HEK293 (cell line): Measurements from ENCODE around the gene SPIRE1.

Experiments used
- CTCF ChIA-PET: fragments of 350-600 bp; formaldehyde crosslinking; extraction: SDS; loops from one replicate; lab custom pipeline; 2021; ENCODE audit warnings: antibody characterized with exemption; lab: Yijun Ruan, JAX
- POLR2A ChIA-PET: fragments of 300-600 bp; formaldehyde crosslinking; extraction: SDS; loops from one replicate; lab custom pipeline; 2020; ENCODE audit warnings: antibody characterized with exemption, inconsistent platforms; lab: Yijun Ruan, JAX
- H3K27ac ChIP-seq: fragments of 200-500 bp; sonication (Bioruptor generic); 2 replicates; pipeline ENCODE4 v1.5.1; 2014; ENCODE audit warnings: low read depth, low read length, control low read depth, inconsistent platforms; ENCODE audit errors: extremely low read depth
- H3K36me3 ChIP-seq, 2 experiments: fragments of 200-500 bp in 1 of 2; sonication (Bioruptor generic) in 1 of 2; 1 replicate in 1 of 2; 2 replicates in 1 of 2; pipeline ENCODE4 v1.5.1; 2014 to 2017; ENCODE audit warnings: inconsistent platforms in 2 of 2, low read length in 2 of 2; ENCODE audit not compliant: control insufficient read depth in 2 of 2, insufficient read depth in 1 of 2
- H3K4me1 ChIP-seq: fragments of 200-500 bp; sonication (Bioruptor generic); 2 replicates; pipeline ENCODE4 v1.5.1; 2014; ENCODE audit warnings: mild to moderate bottlenecking, low read length, inconsistent platforms; ENCODE audit not compliant: control insufficient read depth, insufficient read depth
- H3K4me3 ChIP-seq: 2 replicates; pipeline ENCODE4 v1.5.1; 2011; ENCODE audit warnings: low read depth, mild to moderate bottlenecking, control low read depth, low read length, moderate library complexity
- H3K9me3 ChIP-seq: fragments of 200-500 bp; sonication (Bioruptor generic); 2 replicates; pipeline ENCODE4 v1.5.1; 2014; ENCODE audit warnings: low read depth, low read length, inconsistent platforms; ENCODE audit not compliant: control insufficient read depth, insufficient read depth
- HOXD13 ChIP-seq: sonication (generic); formaldehyde crosslinking; IDR thresholded peaks from 2 replicates; pipeline ENCODE4 v1.8.0; 2022; ENCODE audit warnings: missing genetic modification reagents, borderline replicate concordance
- KLF9 ChIP-seq: fragments of 450-650 bp; formaldehyde crosslinking; IDR thresholded peaks from 2 replicates; pipeline ENCODE4 v1.5.1; 2016; ENCODE audit warnings: missing biosample characterization, missing genetic modification characterization, low read depth
- TCF7L2 ChIP-seq: IDR thresholded peaks from 2 replicates; pipeline ENCODE4 v1.6.1; 2011; ENCODE audit warnings: low read depth, mild to moderate bottlenecking, inconsistent platforms, low read length, moderate library complexity, borderline replicate concordance
- ZFP3 ChIP-seq: fragments of 450-650 bp; formaldehyde crosslinking; IDR thresholded peaks from 2 replicates; pipeline ENCODE4 v1.5.1; 2016; ENCODE audit warnings: low read depth, missing biosample characterization, missing genetic modification characterization
- ZNF223 ChIP-seq: fragments of 450-650 bp; formaldehyde crosslinking; IDR thresholded peaks from 2 replicates; pipeline ENCODE4 v1.5.1; 2016; ENCODE audit warnings: missing biosample characterization, missing genetic modification characterization
- ZNF274 ChIP-seq, 2 experiments: fragments of 200-500 bp in 1 of 2; fragments of 450-650 bp in 1 of 2; sonication (Bioruptor generic) in 1 of 2; formaldehyde crosslinking in 1 of 2; IDR thresholded peaks; 2 replicates each; pipeline versions ENCODE4 v1.5.1 to v1.6.1; 2014 to 2016; ENCODE audit warnings: borderline replicate concordance in 1 of 2, inconsistent platforms in 1 of 2, low read length in 1 of 2, missing biosample characterization in 1 of 2, missing genetic modification characterization in 1 of 2
- ZNF354C ChIP-seq: fragments of 450-650 bp; formaldehyde crosslinking; IDR thresholded peaks from 2 replicates; pipeline ENCODE4 v1.5.1; 2016; ENCODE audit warnings: missing biosample characterization, missing genetic modification characterization, low read depth, borderline replicate concordance
- ZNF596 ChIP-seq: fragments of 450-650 bp; IDR thresholded peaks from 2 replicates; pipeline ENCODE4 v1.5.0; 2018; ENCODE audit warnings: missing biosample characterization, mild to moderate bottlenecking, missing genetic modification characterization, moderate library complexity
- ZNF610 ChIP-seq: fragments of 450-650 bp; formaldehyde crosslinking; IDR thresholded peaks from 2 replicates; pipeline ENCODE4 v1.5.1; 2016; ENCODE audit warnings: missing biosample characterization, missing genetic modification characterization, borderline replicate concordance
- ZNF629 ChIP-seq: fragments of 450-650 bp; formaldehyde crosslinking; IDR thresholded peaks from 2 replicates; pipeline ENCODE4 v1.5.1; 2017; ENCODE audit warnings: missing biosample characterization, missing genetic modification characterization
- ZNF654 ChIP-seq: fragments of 450-650 bp; formaldehyde crosslinking; IDR thresholded peaks from 2 replicates; pipeline ENCODE4 v1.5.1; 2016; ENCODE audit warnings: low read depth, missing biosample characterization, missing genetic modification characterization
- ZNF701 ChIP-seq: fragments of 450-650 bp; formaldehyde crosslinking; IDR thresholded peaks from 2 replicates; pipeline ENCODE4 v1.5.1; 2016; ENCODE audit warnings: missing biosample characterization, missing genetic modification characterization
- ZNF747 ChIP-seq: fragments of 450-650 bp; formaldehyde crosslinking; IDR thresholded peaks from 2 replicates; pipeline ENCODE4 v1.5.1; 2016; ENCODE audit warnings: missing biosample characterization, missing genetic modification characterization
- TF ChIP-seq, protein P1 (sequence below): fragments of 450-650 bp; formaldehyde crosslinking; IDR thresholded peaks from 2 replicates; pipeline ENCODE4 v1.5.1; 2016; ENCODE audit warnings: missing biosample characterization, missing genetic modification characterization
- TF ChIP-seq, protein P2 (sequence below): fragments of 450-650 bp; formaldehyde crosslinking; IDR thresholded peaks from 2 replicates; pipeline ENCODE4 v1.5.1; 2016; ENCODE audit warnings: missing biosample characterization, missing genetic modification characterization
- TF ChIP-seq, protein P3 (sequence below): fragments of 450-650 bp; formaldehyde crosslinking; IDR thresholded peaks from 2 replicates; pipeline ENCODE4 v1.5.1; 2016; ENCODE audit warnings: missing biosample characterization, missing genetic modification characterization, low read depth
- TF ChIP-seq, protein P4 (sequence below): IDR thresholded peaks from 2 replicates; pipeline ENCODE4 v1.6.1; 2011; ENCODE audit warnings: mild to moderate bottlenecking, low read depth, low read length, borderline replicate concordance
- TF ChIP-seq, protein P5 (sequence below): fragments of 450-650 bp; formaldehyde crosslinking; IDR thresholded peaks from 2 replicates; pipeline ENCODE4 v1.5.1; 2016; ENCODE audit warnings: missing biosample characterization, missing genetic modification characterization

Gene SPIRE1

DNA sequence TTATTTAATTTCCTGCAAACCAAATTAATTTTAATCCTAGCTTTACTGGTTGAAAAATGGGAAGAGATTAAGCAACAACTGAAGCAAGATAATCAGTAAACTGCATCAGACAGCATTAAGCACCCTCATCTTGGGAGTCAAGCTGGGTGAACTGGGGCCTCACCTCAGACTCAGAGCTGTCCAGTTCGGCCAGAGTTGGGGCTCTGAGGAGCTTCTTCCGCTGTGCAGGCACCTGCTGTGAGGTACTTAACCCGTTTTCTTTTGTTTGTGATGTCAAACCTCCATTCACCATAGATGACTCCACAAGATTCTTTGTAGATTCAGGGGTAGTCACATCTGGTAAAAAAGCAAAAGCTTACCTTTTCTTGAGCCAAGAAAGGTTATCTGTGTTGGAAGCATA, 178.4 kb downstream of the SPIRE1 start:
- POLR2A ChIA-PET: no interaction called here
- H3K4me1 ChIP-seq: no peaks in the 10 kb centered on the region
- H3K27ac ChIP-seq: no peak overlapping the region
- TF ChIP-seq, protein P1, sequence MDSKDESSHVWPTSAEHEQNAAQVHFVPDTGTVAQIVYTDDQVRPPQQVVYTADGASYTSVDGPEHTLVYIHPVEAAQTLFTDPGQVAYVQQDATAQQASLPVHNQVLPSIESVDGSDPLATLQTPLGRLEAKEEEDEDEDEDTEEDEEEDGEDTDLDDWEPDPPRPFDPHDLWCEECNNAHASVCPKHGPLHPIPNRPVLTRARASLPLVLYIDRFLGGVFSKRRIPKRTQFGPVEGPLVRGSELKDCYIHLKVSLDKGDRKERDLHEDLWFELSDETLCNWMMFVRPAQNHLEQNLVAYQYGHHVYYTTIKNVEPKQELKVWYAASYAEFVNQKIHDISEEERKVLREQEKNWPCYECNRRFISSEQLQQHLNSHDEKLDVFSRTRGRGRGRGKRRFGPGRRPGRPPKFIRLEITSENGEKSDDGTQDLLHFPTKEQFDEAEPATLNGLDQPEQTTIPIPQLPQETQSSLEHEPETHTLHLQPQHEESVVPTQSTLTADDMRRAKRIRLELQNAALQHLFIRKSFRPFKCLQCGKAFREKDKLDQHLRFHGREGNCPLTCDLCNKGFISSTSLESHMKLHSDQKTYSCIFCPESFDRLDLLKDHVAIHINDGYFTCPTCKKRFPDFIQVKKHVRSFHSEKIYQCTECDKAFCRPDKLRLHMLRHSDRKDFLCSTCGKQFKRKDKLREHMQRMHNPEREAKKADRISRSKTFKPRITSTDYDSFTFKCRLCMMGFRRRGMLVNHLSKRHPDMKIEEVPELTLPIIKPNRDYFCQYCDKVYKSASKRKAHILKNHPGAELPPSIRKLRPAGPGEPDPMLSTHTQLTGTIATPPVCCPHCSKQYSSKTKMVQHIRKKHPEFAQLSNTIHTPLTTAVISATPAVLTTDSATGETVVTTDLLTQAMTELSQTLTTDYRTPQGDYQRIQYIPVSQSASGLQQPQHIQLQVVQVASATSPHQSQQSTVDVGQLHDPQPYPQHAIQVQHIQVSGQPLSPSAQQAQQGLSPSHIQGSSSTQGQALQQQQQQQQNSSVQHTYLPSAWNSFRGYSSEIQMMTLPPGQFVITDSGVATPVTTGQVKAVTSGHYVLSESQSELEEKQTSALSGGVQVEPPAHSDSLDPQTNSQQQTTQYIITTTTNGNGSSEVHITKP (tag by site-specific recombination): no peak
- TF ChIP-seq ZNF596 (tag by site-specific recombination) (no peak), ZNF747 (tag by site-specific recombination) (no peak), ZNF654 (no peak), ZNF610 (no peak), ZNF354C (tag by site-specific recombination) (no peak), ZNF629 (tag by site-specific recombination) (no peak), ZNF701 (tag by site-specific recombination) (no peak), HOXD13 (CRISPR knock-in tag) (no peak), ZFP3 (tag by site-specific recombination) (no peak), ZNF274 (IDR thresholded peaks at IDR 0.05; ENCODE audit: low read length) (no peak), ZNF274 (tag by site-specific recombination; IDR thresholded peaks at IDR 0.05; ENCODE audit: borderline replicate concordance) (no peak), KLF9 (tag by site-specific recombination) (no peak), ZNF223 (tag by site-specific recombination) (no peak), TCF7L2 (no peak)
- TF ChIP-seq, protein P2, sequence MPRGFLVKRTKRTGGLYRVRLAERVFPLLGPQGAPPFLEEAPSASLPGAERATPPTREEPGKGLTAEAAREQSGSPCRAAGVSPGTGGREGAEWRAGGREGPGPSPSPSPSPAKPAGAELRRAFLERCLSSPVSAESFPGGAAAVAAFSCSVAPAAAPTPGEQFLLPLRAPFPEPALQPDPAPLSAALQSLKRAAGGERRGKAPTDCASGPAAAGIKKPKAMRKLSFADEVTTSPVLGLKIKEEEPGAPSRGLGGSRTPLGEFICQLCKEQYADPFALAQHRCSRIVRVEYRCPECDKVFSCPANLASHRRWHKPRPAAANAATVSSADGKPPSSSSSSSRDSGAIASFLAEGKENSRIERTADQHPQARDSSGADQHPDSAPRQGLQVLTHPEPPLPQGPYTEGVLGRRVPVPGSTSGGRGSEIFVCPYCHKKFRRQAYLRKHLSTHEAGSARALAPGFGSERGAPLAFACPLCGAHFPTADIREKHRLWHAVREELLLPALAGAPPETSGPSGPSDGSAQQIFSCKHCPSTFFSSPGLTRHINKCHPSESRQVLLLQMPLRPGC (tag by site-specific recombination): no peak
- TF ChIP-seq, protein P3, sequence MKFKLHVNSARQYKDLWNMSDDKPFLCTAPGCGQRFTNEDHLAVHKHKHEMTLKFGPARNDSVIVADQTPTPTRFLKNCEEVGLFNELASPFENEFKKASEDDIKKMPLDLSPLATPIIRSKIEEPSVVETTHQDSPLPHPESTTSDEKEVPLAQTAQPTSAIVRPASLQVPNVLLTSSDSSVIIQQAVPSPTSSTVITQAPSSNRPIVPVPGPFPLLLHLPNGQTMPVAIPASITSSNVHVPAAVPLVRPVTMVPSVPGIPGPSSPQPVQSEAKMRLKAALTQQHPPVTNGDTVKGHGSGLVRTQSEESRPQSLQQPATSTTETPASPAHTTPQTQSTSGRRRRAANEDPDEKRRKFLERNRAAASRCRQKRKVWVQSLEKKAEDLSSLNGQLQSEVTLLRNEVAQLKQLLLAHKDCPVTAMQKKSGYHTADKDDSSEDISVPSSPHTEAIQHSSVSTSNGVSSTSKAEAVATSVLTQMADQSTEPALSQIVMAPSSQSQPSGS (tag by site-specific recombination): no peak
- TF ChIP-seq, protein P4, sequence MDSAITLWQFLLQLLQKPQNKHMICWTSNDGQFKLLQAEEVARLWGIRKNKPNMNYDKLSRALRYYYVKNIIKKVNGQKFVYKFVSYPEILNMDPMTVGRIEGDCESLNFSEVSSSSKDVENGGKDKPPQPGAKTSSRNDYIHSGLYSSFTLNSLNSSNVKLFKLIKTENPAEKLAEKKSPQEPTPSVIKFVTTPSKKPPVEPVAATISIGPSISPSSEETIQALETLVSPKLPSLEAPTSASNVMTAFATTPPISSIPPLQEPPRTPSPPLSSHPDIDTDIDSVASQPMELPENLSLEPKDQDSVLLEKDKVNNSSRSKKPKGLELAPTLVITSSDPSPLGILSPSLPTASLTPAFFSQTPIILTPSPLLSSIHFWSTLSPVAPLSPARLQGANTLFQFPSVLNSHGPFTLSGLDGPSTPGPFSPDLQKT: no peak
- TF ChIP-seq, protein P5, sequence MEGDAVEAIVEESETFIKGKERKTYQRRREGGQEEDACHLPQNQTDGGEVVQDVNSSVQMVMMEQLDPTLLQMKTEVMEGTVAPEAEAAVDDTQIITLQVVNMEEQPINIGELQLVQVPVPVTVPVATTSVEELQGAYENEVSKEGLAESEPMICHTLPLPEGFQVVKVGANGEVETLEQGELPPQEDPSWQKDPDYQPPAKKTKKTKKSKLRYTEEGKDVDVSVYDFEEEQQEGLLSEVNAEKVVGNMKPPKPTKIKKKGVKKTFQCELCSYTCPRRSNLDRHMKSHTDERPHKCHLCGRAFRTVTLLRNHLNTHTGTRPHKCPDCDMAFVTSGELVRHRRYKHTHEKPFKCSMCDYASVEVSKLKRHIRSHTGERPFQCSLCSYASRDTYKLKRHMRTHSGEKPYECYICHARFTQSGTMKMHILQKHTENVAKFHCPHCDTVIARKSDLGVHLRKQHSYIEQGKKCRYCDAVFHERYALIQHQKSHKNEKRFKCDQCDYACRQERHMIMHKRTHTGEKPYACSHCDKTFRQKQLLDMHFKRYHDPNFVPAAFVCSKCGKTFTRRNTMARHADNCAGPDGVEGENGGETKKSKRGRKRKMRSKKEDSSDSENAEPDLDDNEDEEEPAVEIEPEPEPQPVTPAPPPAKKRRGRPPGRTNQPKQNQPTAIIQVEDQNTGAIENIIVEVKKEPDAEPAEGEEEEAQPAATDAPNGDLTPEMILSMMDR (tag by site-specific recombination): no peak
- H3K4me3 ChIP-seq: no peak overlapping the region
- CTCF ChIA-PET: interaction anchor here (1.1 kb wide), 1 partner anchor 17 kb away, joined by 6 read pairs; no protein-coding TSS in a partner anchor
- H3K36me3 ChIP-seq: peaks cover 18 to 22% of the 10 kb centered on the region in 2 experiments; a peak in 2 of 3 replicates
- H3K9me3 ChIP-seq: no peaks in the 10 kb centered on the region
